Stimulated activated CD8-positive, alpha-beta memory T cell treated with anti-CD3 and anti-CD28 coated beads, Interleukin-2, amount 100 ng/mL, for 1 hour (primary cell): ENCODE data around the gene ABCG1.
"Not testable (repeated sequence)": the region's sequence is repeated elsewhere in the genome, so short reads cannot be mapped to it uniquely, and the experiment has no call there.

Source experiments
- DNase-seq, 2 donors: peaks; one replicate each; pipeline ENCODE4 v3.0.0-alpha.2; 2020; ENCODE audit warnings: low read depth in 2 of 2

The ABCG1 gene

DNA sequence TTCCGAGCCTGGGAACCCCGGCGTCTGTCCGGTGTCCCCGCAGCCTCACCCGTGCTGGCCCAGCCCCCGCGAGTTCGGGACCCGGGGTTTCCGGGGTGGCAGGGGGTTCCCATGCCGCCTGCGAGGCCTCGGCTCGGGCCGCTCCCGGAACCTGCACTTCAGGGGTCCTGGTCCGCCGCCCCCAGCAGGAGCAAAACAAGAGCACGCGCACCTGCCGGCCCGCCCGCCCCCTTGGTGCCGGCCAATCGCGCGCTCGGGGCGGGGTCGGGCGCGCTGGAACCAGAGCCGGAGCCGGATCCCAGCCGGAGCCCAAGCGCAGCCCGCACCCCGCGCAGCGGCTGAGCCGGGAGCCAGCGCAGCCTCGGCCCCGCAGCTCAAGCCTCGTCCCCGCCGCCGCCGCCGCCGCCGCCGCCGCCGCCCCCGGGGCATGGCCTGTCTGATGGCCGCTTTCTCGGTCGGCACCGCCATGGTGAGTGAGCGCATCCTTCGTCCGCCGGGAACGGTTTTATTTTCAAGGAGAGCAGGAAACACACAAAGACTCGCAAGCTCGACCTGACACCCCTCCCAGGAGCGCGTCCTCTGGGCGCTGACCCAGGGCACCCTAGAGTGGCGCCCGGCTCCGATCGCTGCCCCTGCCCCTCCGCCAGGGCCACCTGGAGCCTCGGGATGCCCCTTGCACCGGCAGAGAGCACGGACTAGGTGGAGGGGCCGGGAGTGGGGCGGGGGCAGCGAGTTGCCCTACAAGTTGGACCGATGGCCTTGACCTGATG is at the start of gene ABCG1:
Gene ABCG1 (plus strand): TSS at position 305 of the 770 bp plus-strand sequence. CDS start 123 bp downstream, at position 428.
- DNase-seq: no peak

DNA sequence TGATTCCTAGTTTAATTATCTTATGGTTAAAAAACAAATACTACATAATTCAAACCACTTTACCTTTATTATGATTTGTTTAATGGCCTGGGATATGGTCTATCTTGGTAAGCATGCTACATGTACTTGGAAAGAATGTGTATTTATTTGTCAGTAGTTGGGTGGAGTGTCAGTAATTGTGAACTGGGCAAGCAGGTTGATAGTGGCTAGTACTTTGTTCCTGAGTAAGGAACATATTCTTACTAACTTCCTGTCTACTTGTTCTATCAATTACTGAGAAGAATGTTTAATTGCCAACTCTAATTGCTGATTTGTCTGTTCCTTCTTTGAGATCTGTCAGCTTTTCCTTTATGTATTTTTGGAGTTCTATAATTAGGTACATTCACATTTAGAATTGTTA is 49.2 kb upstream of the ABCG1 start:
- no peak for DNase-seq

DNA sequence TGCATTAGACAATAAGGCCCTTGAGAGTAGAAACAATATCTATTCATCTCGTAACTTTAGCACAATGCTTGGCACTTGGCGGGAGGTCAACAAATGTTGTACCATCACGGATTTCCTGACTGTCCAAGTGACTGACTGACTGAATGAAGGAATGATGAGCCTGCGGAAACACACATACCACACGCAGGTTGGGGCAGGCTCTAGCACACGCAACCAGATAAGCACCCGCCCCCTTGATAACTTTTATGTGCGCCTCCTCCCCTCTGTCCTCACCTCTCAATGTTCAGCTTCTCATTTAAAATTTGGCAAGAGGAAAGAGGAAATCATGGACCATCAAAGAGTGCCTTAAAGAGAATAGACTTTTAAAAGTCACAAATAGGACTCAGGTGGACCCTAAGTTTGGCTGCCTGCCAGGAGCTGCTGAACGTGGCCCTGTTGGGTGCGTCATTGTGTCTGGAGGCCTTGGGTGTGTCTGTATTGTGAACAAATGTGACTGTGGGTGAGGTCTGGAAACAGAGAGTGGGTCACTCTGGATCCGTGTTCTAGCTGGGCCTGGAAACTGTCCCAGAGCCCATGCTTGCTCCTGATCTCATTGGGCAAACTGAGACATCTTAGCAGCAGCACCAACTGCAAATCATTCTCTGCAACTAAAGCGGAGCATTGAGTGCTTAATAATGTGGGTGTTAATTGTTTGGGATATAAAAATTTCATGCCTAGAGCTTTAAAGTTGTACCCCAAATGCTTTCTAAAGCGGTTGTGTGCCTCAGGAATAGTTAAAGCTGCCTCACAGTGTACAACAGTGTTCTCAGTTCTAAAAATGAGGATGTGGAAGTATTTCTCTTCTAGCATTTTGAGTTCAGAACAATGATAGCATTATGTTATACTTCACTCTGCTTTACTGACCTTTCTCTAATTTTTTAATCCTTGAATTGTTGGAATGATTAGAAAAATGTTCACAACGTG is 47.6 kb upstream of the ABCG1 start:
- DNase-seq: no peak

GRCh38 chr21:42172596-42173483 is 46.1 kb upstream of the ABCG1 start:
- no peak for DNase-seq

DNA sequence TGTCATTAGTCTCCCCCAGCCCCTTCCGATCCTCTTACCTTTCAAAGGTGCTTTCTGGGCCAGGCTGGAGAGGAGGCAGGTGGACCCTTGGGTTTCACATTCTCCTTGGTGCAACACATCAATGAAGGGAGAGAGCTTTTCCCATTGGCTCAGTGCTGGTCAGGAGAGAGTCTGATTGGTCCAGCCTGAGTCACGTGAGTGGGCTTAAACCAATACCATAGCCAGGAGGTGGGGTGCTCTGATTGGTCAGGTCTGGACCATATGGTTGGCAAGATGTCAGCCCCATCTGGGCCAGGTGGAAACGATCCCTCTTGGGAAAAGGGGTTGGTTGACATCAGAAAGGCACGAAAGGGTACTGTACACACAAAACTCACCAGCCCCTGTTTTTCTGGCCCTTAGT is 44.8 kb upstream of the ABCG1 start:
- DNase-seq: no peak

- no peak for DNase-seq
These were observed 43.7 kb upstream of the ABCG1 start for GRCh38 chr21:42175110-42175710.

- DNase-seq: no peak
These were observed 42.1 kb upstream of the ABCG1 start for GRCh38 chr21:42176859-42177258.

GRCh38 chr21:42179316-42179715 is 39.6 kb upstream of the ABCG1 start:
- no peak for DNase-seq

DNA sequence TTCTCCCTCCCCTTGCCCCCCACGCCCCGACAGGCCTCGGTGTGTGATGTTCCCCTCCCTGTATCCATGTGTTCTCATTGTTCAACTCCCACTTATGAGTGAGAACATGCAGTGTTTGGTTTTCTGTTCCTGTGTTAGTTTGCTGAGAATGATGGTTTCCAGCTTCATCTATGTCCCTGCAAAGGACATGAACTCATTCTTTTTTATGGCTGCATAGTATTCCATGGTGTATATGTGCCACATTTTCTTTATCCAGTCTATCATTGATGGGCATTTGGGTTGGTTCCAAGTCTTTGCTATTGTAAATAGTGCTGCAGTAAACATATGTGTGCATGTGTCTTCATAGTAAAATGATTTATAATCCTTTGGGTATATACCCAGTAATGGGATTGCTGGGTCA is 38.9 kb upstream of the ABCG1 start:
- DNase-seq: not testable (repeated sequence)

DNA sequence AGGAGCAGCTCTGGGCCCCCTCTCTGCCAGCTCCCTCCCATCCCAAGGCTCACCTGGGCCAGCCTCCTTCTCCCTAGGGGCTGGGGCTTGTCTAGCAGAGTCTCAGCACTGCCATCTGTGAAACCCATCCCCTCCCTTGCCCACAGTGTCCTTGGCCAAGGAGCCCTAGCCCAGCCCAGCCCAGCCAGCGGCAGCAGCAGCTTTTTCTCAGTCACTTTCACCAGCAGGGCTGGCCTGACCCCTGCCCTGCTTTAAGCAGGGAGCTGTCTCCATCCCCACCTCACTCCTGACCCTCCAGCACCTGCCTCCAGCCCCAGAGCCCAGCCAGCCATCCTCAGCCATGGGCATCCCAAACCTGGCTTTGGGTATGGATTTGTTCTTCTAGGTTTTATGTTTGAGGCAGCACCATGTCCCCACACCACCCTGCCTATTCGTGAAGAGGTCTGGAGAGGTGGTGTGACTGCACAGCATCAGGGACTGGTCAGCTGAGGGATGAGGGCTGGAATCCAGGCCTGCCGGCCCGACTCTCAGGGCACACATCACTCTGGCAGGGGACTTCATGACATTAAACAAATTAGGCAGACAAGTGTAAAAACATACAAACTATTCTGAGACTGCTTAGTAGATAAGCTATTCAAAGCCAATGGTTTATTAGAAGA is 36.1 kb upstream of the ABCG1 start:
- no peak for DNase-seq

DNA sequence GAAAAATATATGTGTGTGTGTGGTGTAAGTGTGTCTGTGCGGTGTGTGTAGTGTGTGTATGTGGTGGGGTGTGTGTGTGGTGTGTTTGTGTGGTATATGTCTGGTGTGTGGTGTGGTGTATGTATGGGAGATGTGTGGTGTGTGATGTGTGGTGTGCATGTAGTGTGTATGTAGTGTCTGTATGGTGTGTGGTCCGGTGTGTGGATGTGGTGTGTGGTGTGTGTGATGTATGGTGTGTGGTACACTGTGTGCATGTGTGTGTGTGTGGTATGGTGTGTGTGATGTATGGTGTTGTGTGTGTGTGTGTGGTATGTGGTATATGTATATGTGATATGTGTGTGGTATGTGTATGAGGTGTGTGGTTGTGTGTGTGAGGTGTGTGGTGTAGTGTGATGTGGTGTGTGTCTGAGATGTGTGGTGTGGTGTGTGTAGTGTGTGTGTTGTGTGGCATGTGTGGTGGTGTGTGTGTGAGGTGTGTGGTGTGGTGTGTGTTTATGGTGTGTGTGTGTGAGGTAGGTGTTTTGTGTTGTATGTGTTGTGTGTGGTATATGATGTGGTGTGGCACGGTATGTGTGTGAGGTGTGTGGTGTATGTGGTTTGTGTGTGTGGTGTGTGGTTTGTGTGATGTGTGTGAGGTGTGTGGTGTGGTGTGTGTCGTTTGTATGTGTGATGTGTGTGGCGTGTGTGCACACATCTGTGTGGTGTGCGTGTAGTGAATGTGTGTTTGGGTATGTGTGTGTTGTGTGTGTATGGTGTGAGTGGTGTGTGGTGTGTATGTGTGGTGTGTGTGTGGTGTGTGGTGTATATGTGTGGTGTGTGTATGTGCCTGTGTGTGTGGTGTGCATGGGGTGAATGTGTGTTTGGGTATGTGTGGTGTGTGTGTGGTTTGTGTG is 35.3 kb upstream of the ABCG1 start:
- no peak for DNase-seq

- no peak for DNase-seq
These were observed 32.3 kb upstream of the ABCG1 start for GRCh38 chr21:42186591-42186990.

DNA sequence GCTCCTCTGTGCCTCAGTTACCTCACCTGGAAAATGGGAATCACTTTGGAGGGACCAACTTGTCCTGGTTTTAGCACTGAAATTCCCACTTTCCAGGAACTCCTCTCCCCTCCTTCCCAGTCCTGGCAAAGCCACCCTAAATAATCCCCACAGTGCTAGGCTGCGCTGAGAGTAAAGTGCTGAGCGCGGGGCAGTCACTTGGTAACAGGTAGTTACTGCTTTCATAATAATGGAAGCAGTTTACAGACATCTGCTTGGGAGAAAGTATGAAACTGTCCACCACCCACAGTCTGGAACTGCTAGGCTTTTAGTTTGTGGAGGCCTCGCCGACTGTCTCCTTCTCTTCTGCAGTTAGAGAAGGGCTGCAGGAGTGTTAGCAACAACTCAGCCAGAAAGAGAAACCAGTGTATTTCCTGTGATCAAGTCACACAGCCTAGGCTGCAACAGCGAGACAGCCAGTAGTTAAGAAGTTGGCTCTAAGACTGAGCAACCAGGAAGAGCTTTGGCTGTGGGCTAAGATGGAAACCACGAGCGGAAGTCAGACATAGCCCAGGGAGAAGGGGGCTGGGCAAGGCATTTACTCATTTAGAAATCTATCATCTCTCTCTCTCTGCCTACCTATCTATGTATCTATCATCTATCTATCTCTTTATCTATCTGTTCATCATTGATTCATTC is 30.8 kb upstream of the ABCG1 start:
- DNase-seq: peak; percentile 63 to 67

GRCh38 chr21:42188663-42189062 is 30.3 kb upstream of the ABCG1 start:
- DNase-seq: no peak

- DNase-seq: no peak
These were observed 29.5 kb upstream of the ABCG1 start for GRCh38 chr21:42189431-42189830.

DNA sequence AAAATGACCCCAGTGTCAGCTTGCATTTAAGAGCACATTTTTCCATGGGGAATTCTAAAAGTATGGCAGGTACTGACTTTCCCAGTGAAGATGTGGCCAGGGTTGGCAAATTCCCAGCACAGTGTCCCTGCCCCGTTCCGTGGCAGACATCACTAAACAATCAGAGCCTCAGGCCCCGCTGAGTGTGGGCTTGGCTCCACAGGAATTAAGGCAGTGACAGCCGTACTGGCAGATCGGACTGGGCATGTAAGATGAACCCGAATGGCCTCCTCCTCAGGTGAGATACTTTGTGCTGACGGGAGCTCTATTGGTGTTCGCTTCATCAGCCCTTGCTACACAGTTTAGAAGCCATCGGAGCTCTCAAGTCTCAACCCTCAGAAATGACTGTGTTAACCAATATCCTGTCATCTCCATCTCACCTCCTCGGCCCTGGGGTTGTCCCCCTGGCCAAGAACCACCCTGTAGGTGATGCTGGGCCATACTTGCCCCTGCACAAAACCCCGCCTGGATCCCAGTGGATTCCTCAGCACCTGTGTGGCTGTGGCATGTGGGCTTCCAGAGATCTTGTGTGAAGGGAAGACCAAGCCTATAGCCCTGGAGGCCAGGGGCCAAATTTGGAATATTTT is 29.0 kb upstream of the ABCG1 start:
- no peak for DNase-seq

GRCh38 chr21:42190486-42190863 is 28.5 kb upstream of the ABCG1 start:
- no peak for DNase-seq

DNA sequence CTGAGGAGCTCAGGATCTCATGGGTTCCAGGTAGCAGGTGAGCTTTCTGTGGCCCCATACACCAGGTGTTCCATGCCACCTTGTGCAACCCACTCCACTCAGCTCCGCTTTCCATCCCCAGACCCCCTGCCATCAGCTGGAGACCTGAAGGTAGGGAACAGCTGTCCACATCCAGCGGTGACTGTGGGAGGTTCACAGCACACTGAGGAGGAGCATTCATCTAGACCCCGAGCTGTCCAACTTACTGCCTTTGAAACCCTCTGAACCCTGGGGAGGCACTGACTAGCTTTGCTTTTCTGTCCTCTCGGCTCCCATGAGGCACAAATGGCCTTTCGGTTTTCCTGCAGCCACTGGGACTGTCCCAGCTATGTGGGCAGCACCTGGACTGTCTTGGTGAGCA is 27.9 kb upstream of the ABCG1 start:
- no peak for DNase-seq
